GM12878 (cell line): ENCODE measurements around the gene APOBEC3B.

Source experiments
- CREM ChIP-seq: IDR thresholded peaks from 2 replicates; pipeline ENCODE4 v1.6.1; 2014; ENCODE audit warnings: antibody characterized with exemption, low read depth
- PAX5 ChIP-seq: IDR thresholded peaks from 2 replicates; pipeline ENCODE4 v1.6.1; 2011; ENCODE audit warnings: low read depth, low read length, borderline replicate concordance
- TF ChIP-seq, protein P1 (sequence below): fragments of 450-650 bp; conservative IDR thresholded peaks from 2 replicates; pipeline ENCODE4 v1.6.1; 2017; ENCODE audit warnings: mild to moderate bottlenecking, moderate library complexity

GRCh38 chr22:38944653-38945052 is 37.5 kb upstream of the APOBEC3B start:
- no peak for TF ChIP-seq PAX5
- TF ChIP-seq, protein P1, sequence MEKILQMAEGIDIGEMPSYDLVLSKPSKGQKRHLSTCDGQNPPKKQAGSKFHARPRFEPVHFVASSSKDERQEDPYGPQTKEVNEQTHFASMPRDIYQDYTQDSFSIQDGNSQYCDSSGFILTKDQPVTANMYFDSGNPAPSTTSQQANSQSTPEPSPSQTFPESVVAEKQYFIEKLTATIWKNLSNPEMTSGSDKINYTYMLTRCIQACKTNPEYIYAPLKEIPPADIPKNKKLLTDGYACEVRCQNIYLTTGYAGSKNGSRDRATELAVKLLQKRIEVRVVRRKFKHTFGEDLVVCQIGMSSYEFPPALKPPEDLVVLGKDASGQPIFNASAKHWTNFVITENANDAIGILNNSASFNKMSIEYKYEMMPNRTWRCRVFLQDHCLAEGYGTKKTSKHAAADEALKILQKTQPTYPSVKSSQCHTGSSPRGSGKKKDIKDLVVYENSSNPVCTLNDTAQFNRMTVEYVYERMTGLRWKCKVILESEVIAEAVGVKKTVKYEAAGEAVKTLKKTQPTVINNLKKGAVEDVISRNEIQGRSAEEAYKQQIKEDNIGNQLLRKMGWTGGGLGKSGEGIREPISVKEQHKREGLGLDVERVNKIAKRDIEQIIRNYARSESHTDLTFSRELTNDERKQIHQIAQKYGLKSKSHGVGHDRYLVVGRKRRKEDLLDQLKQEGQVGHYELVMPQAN = no peak
- no peak for TF ChIP-seq CREM
